NCI-H2196 (cell line): ENCODE measurements around the gene JMY.

ENCODE experiments used
- DNase-seq: peaks from one replicate; lab custom pipeline; 2025; ENCODE audit not compliant: unreplicated experiment; lab: John Stamatoyannopoulos, UW

JMY gene, protein sequence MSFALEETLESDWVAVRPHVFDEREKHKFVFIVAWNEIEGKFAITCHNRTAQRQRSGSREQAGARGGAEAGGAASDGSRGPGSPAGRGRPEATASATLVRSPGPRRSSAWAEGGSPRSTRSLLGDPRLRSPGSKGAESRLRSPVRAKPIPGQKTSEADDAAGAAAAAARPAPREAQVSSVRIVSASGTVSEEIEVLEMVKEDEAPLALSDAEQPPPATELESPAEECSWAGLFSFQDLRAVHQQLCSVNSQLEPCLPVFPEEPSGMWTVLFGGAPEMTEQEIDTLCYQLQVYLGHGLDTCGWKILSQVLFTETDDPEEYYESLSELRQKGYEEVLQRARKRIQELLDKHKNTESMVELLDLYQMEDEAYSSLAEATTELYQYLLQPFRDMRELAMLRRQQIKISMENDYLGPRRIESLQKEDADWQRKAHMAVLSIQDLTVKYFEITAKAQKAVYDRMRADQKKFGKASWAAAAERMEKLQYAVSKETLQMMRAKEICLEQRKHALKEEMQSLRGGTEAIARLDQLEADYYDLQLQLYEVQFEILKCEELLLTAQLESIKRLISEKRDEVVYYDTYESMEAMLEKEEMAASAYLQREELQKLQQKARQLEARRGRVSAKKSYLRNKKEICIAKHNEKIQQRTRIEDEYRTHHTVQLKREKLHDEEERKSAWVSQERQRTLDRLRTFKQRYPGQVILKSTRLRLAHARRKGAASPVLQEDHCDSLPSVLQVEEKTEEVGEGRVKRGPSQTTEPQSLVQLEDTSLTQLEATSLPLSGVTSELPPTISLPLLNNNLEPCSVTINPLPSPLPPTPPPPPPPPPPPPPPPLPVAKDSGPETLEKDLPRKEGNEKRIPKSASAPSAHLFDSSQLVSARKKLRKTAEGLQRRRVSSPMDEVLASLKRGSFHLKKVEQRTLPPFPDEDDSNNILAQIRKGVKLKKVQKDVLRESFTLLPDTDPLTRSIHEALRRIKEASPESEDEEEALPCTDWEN

DNA sequence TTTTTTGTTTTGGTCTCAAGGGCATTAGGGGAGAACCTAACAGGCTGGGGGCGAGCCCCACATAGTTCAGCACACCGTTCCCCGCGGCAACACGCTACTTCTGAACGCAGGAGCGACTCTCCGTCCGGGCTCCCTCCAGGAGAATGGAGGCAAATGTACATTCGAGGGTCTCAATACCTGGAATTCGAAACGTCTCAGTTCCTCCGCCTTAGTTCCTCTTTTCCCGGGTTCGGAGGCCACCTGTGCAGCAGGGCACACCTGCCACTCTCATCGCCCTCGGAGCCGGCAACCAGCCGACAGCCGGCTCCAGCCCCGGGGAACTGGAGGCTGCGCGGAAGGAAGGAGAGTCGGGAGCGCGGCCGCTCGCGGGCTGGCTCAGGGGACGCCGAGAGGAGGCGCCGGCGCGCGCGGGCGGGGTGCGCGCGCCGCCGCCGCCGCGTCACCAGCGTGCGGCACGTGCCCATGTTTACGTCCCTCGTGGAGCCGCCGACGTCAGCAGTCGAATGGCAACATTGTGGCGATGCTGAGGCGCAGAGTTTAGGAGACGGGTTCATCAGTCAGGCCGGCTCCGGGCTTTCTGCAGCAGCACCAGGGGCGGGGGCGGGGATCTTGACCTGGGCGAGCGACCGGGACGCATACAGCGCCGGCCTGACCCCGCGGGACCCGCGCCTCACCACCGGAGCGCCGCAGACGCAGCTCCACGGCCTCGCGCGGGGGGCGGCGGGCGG is at the start of gene JMY:
TSS of gene JMY (plus strand) at position 498 of the 728 bp plus-strand sequence. CDS start 520 bp downstream, outside the sequence.
- peak; percentile 74 for DNase-seq

GRCh38 chr5:79186455-79186854 is 49.5 kb upstream of the JMY start:
- no peak for DNase-seq

GRCh38 chr5:79189439-79190234 is 46.3 kb upstream of the JMY start:
- DNase-seq, result no peak

DNA sequence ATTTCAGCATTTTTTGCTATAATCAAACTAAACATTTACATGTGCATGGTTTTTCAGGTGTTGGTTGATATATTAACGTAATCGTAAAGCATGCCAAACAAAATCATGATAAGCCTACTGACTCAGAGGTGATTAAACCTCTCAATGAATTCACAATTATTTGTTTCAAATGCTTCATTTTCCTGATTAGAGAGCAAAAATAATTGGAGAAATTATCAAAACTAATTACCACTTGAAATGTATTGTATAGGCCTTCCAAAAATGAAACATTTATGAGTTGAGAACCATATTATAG is 45.7 kb upstream of the JMY start:
- no peak for DNase-seq

DNA sequence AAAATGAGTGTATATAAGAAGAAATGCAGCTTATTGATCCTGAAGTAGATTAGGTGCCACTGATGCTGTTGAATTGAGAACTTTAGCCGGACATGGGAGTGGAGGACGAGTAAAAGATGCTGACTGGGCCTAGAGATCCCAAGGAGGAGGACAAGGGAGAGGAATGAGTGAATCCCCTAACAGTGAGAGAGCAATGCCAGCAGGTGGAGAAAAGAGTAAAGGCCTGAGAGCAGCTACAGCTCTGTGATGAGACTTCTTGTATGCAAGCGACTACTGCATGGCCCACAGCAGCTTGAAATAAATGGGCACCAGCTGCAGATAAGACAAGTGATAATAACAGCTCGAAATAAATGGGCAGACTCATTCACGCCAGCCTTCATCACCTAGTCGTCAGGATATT is 44.5 kb upstream of the JMY start:
- DNase-seq, result no peak

DNA sequence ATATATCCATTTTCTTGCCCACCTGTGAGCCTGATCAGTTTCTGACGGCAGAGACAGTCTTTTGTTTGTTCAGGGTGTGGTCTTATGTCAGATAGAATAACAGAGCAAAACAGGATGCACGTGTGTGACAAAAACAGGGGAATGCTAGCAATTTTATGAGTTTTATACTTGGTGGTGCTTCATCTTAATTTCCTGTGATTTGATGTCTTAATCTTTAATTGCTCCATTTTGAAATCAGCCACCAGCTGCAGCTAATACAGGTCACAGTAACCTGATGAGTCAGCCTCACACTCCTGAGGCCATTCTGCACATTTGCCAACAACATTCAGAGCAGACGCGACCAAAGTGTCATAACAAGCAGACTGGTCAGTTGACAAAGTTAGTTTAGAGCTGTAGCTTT is 42.3 kb upstream of the JMY start:
- DNase-seq, result no peak

DNA sequence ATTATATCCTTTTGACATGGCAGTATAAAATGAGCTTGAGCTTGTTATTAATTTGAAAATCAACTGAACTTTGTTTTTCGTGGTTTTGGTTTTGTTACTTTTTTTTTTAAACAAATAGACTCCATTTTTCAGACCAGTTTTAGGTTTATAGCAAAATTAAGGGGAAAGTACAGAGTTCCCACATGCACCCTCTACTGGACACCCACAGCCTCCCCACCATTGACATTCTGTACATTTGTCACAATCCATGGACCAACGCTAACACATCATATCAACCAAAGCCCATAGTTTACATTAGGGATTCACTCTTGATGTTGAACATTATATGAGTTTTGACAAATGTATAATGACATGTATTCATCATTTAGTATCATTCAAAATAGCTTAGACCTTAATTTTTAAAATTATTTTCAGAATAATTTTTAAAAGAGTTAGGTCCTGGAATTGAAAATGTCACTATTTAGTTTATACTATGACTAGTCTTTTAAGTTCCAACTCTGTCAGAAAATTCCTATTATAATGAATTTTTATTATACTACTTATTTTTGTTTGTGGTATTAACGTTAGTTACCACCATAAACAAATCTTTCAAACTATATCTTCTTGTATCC is 35.3 kb upstream of the JMY start:
- DNase-seq, result no peak

DNA sequence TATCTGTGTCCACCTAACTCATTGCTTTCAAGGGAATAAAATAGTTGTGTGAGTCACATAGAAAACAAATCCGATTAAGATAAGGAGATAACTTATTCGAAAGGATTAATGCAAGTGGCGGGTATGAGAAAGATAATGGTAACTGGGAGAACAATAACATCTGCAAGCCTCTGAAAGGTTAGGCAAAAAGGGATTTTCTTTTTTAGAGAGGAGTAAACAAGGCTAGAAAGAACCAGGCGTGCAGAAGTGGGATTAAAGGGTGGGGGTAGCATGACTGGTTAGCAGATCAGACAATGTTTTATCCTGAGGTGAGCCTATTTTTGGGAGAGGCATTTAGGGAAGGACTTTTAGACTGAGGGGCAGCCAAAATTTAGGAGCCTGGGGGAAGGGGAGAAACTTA is 34.7 kb upstream of the JMY start:
- no peak for DNase-seq

GRCh38 chr5:79202076-79202475 is 33.9 kb upstream of the JMY start:
- DNase-seq, result no peak

DNA sequence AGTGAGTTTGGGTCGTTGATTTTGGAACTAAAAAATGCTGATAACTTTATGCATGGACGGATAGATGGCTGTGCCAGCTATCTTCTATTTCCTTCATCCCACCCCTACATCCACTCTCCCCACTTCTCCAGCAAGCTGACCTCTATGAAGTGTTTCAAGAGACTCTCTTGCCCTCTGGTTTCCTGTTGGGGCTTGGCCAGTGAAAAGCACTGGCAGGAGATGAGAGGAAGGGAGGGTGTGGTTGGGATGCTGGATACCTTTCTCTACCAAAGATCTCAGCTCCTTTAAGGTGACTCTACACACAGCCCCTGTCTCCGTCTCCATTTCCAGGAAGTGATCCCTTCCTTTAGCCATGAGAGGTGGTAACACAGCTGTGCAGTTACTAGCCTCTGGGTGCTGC is 30.0 kb upstream of the JMY start:
- no peak for DNase-seq

DNA sequence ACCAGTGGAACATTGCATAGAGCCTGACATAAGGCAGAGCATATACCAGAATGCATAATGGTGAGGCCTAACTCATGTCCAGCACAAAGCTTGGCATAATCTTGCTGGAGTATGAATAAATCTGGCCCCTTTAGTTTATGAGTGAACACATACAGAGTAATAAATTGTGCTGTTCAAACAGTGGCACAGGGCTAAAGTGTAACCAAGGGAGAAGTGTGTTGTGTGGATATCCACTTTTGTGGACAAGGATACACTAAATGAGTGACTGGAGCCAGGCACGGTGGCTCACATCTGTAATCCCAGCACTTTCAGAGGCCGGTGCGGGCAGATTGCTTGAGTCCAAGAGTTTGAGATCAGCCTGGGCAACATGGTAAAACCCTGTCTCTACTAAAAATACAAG is 29.4 kb upstream of the JMY start:
- DNase-seq, result no peak

DNA sequence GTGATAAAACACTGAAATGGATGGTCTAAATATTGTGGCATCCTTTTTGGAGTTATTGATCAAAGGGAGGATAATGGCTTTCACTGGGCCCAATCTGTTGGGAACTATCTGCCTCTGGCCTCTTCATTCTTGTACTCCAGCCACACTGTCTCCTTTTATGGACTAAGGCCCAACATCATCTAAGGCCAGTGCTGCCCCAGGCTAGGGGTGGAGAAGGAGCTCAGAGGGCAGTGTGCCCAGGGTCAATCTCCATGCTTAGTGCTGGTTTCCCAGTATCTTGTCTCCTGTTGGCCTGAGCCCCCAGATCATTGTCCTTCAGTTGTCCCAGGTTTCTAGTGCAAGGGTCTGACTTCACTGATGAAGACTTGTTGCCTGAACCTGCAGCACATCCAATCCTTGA is 26.4 kb upstream of the JMY start:
- DNase-seq, result no peak

GRCh38 chr5:79224286-79224984 is 11.5 kb upstream of the JMY start:
- no peak for DNase-seq

- no peak for DNase-seq
Measured at GRCh38 chr5:79225026-79225425, 10.9 kb upstream of the JMY start.

GRCh38 chr5:79225441-79225840 is 10.5 kb upstream of the JMY start:
- no peak for DNase-seq

- DNase-seq, result no peak
Measured at GRCh38 chr5:79227484-79228025, 8.4 kb upstream of the JMY start.

DNA sequence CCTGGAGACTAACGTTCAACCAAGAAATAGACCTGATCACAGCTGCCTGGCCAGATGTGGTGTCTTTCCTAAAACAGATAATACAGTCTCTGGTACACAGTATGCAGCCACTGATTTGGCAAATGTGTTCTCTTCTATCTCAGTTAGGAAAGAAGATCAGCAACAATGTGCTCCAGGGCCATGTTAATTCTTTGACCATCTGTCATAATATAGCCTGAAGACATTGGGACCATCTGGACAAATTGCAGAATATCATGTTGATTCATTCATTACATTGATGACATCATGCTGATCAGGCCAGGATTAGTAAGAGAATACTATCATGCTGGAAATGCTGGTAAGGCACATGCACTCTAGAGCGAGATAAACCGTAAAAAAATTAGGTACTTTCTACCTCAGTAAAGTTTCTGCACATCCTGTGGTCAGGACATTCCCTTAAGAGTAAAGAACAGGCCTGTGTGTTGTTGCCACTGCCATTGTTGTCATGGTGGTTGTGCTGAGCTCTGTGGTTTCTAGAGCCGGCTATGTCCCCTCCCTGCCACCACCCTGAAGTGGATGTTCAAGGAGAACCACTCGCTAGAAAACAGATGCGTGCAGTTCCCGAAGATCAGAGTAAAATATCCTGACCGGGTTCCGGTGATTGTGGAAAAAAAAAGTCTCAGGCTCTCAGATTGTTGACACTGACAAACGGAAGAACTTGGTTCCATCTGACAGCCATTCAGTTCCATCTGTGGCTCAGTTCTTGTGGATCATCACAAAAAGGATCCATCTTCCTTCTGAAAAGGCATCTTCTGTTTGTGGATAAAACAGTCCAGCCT is 6.4 kb upstream of the JMY start:
- DNase-seq, result no peak

DNA sequence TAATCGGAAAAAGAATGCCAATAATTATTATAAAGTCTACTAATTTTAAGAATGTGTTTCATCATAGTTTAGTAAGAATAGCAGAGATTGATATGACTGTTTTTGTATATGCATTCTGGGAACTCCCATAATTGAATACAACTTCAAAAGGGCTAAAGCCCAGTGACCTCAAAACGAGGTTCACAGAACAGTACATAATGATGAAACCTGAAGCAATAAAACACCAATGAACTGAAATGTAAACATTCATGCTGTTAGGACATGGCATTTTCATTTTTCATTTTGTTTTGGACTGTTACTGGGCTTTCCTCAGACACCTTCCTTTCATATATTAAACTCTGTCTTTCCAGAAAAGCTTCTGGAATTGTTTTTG is 684 bp upstream of the JMY start:
- no peak for DNase-seq
